GM13976 (cell line): ENCODE measurements around the gene IQCC.

Experiments used
- DNase-seq: peaks from one replicate; pipeline ENCODE4 v3.0.0; 2012; ENCODE audit warnings: low spot score
- CTCF ChIP-seq: IDR thresholded peaks from 2 replicates; pipeline ENCODE4 v1.5.1; 2012; ENCODE audit warnings: borderline replicate concordance, mild to moderate bottlenecking; ENCODE audit not compliant: insufficient read depth; ENCODE audit errors: extremely low read depth, missing control alignments, control extremely low read depth
- in situ Hi-C: fragments of 300-500 bp; cut with MboI; formaldehyde crosslinking; loops from one replicate; pipeline ENCODE4 v1.12.0; 2022; ENCODE audit warnings: low sequenced_read_pairs, mixed read lengths, inconsistent platforms; ENCODE audit not compliant: unreplicated experiment

The IQCC gene

DNA sequence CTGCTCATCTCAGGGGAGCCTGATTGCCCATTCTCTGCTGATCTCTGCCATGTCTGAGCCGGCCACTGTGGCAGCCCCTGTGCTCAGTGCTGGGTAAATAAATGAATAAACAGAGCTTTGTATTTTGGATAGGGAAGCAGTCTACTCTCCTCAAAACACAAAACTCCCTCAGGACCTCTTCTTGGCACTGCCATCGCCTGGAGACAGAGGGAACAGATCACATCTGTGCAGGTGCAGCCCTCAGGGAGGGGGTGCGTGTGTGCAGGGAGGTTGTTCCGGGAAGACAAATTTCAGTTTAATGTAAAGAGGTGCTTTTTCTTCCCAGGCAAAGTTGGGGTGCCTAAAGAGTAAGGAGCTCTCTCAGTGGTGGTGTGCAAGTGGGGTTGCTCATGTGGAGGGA is 33.9 kb downstream of the IQCC start:
- no peak for TF ChIP-seq CTCF
- DNase-seq, result no peak
- in situ Hi-C loops, result no loop called here

- no peak for DNase-seq
- no peak for TF ChIP-seq CTCF
- in situ Hi-C loops, result no loop called here
Measured at GRCh38 chr1:32239790-32240139, 34.3 kb downstream of the IQCC start.

GRCh38 chr1:32240140-32240951 is 34.9 kb downstream of the IQCC start:
- DNase-seq, result no peak
- in situ Hi-C loops, result no loop called here
- TF ChIP-seq CTCF, result no peak

DNA sequence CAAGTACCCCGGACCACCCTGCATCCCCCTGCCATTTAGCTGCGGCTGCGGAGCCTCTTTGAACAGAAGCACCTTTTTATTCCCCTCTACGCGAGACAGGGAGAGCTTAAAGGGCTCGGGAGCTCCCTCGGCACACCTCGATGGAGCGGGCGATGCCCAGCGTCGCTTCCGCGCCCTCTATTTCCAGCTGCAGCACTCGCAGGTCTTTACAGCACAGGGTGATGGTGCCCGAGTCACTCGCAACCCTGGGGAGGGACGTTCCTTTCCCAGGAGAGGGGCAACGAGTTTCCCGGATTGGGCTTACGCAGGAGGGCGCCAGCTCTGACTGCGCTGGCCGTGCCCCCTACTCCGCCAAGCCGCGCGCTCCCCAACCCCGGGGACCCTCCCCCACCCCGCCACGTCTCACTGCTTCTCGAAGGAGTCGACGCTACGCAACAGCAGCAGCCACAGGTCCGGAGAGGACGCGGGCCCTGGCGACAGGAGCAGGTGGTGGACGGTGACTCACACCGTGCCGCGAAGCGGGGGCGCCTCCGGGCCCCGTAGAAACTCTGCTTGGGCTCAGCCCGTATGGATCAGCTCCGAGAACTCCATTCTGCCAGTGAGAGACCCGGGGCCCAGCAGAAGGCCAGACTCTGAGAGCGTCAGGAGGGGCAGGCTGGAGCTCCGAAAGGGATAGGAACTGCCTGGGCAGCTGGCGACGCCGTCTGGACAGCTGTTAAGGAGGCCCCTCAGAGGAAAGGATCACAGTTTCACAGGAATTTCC is 35.7 kb downstream of the IQCC start:
- in situ Hi-C loops, result no loop called here
- TF ChIP-seq CTCF, result no peak
- DNase-seq, result peak; percentile 78

DNA sequence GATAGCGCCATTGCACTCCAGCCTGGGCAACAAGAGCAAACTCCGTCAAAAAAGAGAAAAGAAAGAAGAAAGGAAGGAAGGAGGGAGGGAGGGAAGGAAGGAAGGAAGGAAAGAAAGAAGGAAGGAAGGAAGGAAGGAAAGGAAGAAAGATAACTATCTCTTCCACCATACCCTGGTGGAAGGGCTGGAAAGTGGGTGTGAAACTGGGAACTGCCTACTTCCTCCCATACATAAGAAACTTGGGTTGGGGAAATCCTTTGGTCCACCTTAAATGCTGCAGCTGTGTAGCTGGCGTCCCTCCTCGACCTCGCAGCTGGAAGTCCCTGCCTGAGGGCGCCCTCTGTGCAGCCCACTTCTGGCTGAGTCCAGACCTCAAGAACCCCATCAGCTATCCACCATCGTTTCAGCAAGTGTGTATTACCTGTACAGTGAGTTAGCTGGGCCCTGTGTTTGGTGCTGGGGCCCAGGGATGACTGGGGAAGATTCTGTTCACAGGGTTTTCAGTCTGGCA is 36.9 kb downstream of the IQCC start:
- in situ Hi-C loops, result no loop called here
- no peak for DNase-seq
- no peak for TF ChIP-seq CTCF

DNA sequence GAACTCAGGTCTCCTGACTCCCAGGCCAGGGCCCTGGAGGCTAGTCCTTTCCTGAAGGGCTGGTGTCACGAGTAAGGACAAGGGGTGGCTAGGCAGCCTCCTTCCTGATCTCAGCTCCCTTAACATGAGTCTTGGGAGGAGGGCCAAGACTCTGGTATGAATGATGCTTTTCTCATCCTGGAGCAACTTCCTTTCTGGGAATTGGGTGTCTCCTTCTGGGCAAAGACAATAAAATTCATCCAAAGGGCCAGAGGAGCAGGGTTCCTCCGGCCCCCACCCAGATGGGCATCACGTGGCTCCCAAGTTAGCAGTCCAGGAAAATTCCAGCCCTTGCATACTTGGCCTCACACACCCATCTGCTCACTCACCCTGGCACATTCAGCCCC is 41.4 kb downstream of the IQCC start, which contains the start of gene FAM167B:
Gene FAM167B, plus strand, starts transcription at position 335 of the 386 bp plus-strand sequence. CDS start 200 bp downstream, outside the sequence.
- in situ Hi-C loops, result no loop called here
- TF ChIP-seq CTCF, result no peak
- no peak for DNase-seq
